DMS 273 (cell line): ENCODE measurements around the gene HS6ST1.

Experiments used
- DNase-seq: peaks from one replicate; lab custom pipeline; 2025; ENCODE audit not compliant: unreplicated experiment; lab: John Stamatoyannopoulos, UW

Gene HS6ST1

DNA sequence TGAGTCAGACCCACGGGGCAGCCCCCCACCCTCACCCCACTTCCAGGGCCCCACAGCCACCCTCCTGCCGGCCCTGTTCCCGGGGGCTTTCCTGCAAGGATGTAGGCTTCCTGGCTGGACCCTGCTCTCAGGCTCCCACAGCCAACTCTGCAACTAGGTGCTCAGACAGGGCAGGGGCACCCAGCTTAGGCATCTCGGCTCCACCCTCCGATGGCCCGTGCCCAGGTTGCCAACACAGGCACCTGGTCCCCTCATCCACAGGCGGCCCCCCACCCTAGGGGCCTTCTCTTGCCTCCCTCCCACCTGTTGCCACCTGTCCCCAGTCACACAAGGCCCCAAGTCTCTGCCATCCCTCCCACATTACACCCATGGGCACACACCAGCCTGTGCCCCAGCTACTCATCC is 34.6 kb downstream of the HS6ST1 start:
- DNase-seq: no peak

DNA sequence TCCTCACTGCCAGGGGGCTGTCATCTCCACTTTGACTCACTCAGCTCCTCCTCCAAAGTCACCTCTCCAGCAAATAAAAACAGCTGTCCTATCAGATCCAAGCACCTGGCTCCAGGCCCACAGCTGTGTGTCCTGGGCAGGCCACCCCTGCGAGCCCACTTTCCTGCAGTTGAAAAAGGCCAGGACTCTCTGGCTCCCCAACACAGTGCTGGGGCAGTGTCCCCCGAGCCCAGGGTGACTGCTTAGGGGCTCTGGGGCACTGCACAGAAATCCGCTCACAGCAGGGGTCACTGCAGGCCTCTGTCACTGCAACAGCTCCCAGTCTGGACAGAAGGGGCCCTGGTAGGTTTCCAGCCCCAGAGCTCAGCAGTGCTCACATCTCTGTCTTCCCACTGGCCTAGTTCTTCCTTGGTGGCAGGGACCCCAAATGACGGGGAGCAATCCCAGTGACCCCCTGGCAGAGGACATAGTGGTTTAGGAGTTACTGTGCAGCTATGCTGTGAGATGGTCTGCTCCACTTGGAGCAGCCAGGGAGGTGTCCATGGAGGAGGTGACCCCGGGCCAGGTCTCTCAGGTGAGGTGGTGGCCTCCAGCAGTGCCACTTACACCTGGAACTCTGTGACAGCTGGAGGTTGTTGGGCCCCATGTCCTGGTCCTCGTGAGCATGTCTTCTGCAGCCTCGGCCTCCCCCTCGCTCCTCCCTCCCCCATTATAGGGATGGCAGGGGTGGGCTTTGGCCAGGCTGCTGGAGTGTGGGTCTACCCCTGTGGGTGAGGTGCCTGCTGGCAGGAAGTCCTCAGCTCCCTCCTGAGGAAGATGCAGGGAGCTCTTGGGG is 35.5 kb downstream of the HS6ST1 start:
- peak; percentile 76 for DNase-seq

DNA sequence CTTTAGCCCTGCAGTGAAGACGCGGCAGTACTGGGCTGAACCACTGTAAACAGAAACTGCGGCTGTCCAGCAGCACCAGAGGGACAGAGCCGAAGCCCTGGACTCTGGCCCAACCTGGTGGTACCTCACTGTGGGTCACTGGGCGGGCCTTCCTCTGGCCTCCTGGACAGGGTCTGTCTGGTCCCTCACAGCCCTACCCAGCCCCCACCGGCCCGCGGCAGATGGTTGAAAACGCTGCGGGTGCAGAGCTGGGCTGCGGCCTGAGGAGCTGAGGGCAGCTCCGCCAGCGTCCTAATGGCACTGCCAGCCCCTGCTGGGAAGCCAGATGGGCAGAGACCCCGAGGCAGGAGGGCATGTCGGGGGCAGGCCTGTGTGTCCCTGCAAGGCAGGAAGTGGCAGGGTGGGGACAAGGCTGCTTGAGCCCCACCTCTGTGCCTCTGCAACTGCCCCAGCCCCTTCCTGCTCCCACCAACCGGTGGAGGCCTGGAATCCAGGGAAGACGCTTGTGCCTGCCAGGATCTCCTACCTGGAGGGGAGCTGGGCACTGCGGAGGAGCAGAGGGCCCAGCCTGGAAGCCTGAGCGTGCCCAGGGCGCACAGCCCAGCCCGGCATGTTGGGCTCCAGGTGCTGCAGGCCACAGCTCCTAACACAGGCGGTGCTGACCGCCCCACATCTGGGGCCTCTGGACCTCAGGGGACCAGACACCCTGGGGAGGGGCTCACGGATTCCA is 36.3 kb downstream of the HS6ST1 start:
- peak; percentile 92 for DNase-seq

DNA sequence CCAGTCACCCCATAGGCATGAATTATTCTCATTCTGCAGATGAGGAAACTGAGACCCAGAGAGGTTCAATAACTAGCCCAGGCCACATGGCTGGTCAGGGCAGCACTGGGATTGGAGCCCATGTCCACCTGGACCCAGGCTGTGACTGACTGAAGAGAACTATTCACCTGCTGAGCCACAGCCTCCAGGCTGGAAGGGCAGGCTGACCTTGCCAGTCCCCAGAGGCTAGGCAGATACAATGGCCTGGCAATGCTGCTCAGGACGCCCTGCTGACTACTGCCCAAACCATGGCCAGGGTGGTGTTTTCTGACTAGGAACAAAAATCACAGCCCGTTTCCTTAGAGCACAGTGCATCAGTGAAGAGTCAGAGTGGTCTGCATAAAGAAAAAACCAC is 36.8 kb downstream of the HS6ST1 start:
- no peak for DNase-seq

DNA sequence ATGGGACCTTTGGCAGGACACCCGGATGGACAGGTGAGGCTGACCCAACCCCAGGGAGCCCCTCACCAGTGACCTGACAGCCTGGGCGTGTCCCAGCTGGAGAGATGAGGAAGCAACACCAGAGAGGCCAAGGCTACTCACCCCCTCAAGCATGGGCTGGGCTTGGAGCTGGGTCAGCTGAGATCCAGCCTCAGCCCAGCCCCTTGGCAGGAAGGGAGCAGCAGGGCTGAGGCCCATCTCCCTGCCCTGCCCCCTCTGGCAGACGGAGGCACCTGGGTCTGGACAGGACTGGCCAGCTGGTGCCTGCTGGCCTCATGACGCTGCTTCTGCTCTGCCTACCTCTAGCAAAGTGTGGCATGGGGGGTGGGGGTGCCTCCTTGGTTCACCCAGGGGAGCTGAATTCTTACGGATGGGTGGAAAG is 37.8 kb downstream of the HS6ST1 start:
- DNase-seq: peak; percentile 59

DNA sequence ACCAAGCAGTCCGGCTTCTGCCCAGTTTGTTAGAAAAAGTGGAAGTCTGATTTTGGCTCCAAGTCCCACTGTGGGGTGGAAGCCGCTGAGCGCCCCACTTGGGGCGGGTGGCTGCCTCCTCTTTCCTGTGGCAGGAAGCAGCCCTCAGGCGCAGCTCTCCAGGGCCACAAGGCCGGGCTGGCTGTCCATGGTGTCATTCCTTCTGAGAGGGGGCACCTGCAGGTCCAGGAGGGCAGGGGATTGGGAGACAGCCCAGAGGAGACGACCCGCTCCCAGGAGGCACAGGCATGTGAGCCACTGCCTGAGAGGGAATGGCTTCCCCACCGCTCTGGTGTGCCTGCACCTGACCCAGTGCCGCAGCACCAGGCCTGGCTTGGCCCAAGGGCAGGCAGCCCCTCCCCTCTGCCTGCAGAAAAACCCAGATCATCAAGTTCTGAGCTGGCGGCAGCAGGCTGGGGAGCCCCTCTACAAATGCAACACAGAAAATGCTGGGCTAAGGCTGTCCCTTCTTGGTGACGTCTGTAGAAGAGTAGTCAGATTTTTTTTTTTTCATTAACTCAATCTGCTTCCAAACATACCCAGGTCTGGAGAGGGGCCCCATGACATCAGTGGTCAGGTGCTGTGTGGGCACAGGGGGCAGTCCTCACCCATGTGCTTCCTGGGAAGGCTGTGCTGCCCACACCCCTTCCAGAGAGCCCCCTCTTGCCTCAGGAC is 38.4 kb downstream of the HS6ST1 start:
- no peak for DNase-seq

DNA sequence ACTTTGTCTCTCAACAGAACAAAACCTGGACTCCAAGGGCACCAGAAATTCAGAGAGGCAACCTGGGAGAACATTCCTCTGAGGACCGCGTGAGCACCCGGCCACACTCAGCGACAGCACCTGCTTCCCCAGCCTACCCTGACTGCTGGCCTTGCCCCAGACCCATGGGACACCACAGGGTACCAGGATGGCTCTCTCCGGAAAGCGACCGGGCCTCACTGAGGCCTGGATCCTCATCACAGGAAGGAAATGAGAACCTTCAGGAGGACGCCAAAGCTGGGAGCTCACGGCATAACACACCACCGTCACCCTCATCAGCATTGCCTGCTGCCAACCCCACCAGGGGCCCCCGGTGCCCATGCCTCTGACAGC is 38.9 kb downstream of the HS6ST1 start:
- DNase-seq: no peak

DNA sequence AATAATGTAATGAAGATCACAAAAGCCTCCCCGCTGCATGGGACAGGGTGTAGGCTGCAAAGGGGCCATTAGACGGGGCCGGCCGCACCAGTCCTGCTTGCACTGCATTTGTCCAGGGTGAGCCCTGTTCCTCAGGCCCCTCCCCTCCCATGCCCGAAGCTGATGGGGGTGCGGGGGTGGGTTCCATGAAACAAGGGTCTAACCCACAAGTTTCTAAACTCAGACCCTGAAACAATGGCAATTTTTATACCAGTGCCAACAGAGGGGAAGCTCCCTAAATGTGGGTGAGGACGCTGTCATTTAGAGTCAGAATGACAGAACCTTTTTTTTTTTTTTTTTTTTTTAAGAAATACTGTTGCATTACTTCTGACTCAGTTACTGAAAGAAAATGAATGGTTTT is 39.7 kb downstream of the HS6ST1 start:
- no peak for DNase-seq

DNA sequence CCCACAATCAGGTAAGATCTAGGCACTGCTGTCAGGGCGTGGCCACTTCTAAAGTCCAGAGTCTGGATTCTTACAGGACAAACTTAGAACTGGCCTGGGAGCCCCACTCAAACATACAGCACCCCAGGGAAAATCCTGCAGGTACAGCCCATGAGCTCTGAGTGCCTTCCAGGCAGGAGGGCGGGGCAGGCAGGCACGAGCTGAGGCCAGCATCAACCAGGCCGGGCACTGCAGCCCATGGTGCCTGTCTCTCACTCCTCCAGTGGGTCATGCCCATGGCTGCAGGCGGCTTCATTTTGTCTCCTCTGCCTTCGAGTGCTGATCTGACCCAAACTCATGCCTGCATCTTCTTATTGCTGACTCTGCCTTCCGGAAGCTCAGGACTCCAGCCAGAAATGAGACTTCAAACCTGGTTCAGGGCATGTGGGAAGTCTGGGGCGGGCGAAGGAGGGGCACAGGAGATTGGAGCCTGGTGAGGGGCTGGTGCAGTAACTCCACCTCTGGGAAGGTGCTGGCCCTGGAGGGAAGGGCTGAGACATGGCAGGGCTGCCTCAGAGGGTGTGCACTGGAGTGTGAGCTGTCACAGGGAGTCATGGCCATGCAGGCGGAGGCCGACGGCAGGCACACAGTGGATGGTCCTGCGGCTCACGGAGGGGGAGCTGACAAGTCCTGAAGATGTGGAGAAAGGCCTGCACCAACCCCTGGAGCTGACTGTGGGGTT is 40.5 kb downstream of the HS6ST1 start:
- DNase-seq: no peak

DNA sequence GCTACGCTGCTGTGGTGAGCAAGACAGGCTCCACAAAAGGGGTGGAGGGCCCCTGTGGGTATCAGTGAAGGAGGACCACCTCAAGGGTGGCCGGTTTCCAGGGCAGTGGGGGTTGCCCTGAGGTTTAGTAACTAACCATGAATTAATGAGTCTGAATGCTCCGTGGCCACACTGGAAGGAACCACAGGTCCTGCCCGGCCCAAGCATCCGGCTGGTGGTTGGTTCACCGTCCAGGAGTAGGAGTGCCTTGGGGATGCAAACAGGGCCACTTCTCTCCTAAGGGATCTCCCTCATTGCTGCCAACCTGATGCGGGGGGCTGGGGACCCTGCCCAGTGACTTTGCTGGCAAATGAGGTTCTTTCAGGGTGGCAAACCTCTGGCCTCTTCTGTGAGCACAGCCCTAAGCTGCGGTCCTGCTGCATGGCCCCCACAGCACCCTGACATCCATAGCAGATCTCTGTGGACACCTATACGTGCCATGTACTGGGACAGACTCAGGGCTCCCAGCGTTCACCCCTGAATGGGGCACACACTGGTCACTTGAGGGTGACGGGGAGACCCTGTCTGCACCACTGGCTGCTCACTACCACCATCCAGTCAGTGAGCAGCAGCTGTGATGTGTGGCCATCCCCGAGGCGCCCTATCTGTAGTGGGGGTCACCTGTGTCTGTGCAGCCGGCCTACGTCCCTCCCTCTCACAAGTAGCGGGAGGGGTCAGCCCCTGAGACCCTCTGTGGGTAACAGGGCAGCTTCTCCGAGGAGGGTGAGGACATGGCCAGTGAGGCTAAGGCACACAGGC is 41.6 kb downstream of the HS6ST1 start:
- DNase-seq: no peak

DNA sequence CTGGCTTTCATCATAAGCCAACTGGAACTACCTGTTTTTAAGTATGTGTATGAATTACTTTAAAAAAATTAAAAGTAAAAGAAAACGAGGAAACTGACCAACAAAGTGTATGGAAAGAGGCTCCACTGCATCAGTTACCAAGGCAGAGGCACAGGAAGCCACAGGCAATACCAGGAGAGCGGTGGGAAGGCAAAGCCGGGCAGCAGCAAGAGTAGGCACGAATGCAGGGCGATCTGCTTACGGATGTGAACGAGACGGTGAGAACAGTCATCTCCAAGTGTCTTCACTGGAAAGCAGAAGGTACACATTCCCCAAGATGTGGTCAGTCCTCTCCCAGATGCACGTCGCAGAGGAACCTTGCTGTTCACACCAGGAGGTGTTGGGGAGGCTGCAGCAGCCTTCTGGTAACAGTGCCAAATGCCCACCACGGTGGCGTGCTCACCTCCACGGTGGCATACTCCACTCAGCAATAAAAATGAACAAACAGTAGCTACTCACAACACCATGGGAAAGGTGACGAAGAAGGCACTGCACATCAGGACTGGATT is 43.1 kb downstream of the HS6ST1 start:
- no peak for DNase-seq

DNA sequence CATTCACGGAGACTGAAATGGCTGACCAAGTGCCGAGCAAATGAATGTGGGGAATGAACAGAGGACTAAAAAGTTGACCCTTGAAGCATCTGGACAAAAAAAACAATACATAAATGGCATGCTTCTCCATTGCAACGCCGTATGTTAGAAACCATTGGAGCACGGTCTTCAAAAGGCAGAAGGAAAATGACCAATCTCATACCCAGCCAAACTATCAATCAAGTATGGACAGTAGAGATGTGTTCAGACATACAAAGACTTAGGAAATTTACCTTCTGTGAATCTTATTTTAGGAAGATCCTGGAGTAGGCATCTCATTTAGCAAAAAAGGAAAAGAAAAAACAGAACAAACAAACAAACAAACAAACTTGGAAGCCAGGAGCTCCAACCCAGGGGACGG is 44.5 kb downstream of the HS6ST1 start:
- no peak for DNase-seq

DNA sequence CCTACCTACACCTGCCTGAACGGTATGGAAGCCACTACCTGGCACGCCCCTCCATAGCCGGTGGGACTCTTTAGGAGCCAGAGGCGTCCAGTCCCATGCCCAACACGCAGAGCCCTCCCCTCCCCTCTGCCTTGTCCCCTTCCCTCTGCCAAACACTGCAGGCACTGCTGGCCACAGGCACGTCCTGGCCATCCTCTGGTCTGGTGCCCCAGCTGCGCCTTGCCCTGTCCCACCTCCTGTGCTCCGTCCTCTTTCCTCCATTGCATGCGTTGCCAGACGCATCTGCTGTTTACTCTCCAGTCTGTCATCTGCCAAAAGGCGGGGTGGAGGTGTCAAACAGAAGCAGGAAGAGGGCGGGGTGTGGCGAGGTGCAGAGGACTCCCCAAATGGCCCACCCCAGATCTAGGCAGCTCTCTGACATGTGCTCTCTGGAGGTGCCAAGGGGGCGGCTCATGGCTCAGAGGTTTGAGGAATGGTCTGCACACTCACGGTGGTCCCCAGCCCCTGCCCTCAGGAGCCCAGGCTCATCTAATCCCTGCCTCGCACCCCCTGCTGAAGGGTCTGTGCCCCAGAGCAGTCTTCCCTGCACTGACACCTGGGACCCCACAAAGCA is 45.1 kb downstream of the HS6ST1 start:
- no peak for DNase-seq

DNA sequence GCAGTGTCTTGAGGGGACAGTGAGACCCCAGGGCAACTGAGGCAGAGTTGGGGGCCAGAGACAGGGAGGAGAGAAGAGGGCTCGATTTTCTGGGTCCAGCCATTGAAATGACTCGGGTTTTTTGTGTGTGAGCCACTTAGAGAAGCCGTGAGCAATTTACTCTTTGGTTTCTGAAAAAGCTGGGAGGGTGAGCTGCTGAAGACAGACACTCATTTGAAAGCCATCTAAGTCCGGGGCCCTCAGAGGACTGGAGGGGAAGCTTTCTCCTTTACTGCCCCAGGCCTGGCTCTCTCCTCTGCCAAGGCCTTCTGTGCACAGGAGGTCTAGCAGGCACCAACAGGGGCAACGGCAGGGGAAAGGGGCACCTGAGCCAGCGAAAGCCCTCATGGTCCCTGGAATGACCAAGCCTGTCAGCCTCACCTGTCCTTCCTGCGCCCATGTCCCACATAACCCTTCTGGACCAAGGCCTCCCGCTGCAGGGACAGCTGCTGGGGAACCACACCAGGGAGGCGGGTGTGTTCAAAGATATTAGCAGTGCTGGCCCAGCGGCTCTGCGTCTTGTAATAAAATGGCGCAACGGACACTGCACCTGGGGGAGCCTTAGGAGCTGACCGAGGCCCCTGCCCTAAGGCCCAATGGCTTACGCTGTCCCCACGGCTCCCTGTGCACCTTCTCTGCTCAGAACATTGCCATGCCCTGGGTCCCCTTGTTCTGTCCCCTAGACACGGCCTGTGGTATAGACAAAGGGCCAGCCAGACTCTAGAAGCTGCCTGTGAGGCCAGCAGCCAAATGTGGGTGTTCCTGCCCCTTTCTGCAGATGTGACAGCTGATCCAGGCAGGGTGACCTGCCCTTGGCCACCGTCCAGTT is 45.8 kb downstream of the HS6ST1 start:
- DNase-seq: no peak

DNA sequence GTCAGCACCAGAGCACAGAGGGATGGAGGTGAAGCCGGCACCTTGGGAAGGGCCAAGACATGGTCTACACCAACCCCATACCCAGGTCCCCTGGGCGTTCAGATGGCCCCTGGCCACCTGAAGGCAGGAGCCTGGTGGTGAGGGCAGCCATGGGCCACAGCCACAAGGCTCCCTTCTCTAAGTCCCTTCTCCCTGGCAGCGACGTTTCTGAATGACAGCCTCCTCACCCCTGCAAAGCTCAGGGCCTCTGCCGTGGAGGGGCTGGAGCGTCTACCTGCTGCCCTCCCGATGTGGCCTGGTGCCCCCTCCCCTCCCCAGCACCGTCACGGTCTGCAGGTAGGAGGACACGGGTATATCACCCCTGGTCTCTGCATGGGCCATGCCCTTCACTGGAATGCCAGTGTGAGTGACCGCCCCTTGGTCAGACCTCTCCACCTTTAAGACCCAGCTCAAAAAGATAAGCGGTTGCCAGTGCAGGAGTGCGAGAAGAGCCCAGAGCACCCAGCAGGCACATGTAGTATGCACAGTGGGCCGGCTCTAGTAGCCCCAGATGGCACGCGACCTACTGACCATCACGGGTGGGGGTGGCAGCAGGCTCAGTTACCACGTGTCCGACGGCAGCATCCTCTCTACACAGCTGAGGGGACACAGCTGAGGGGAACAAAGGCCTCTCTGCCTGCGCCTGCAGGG is 46.6 kb downstream of the HS6ST1 start:
- no peak for DNase-seq

DNA sequence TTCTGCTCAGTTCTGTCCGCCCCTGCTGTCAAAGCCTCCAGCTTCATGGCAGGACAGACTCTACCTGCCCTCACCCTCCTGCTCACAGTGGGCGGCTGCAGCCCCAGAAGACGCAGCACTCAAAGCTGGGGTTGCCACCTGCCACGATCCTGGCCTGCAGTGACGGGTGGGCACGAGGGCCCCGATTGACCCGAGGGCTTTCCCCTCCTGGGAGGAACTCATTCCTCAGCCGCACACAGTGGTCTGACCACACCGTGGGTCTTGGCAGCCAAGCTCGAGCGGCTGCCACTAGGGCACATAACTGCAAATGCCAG is 47.1 kb downstream of the HS6ST1 start:
- no peak for DNase-seq

DNA sequence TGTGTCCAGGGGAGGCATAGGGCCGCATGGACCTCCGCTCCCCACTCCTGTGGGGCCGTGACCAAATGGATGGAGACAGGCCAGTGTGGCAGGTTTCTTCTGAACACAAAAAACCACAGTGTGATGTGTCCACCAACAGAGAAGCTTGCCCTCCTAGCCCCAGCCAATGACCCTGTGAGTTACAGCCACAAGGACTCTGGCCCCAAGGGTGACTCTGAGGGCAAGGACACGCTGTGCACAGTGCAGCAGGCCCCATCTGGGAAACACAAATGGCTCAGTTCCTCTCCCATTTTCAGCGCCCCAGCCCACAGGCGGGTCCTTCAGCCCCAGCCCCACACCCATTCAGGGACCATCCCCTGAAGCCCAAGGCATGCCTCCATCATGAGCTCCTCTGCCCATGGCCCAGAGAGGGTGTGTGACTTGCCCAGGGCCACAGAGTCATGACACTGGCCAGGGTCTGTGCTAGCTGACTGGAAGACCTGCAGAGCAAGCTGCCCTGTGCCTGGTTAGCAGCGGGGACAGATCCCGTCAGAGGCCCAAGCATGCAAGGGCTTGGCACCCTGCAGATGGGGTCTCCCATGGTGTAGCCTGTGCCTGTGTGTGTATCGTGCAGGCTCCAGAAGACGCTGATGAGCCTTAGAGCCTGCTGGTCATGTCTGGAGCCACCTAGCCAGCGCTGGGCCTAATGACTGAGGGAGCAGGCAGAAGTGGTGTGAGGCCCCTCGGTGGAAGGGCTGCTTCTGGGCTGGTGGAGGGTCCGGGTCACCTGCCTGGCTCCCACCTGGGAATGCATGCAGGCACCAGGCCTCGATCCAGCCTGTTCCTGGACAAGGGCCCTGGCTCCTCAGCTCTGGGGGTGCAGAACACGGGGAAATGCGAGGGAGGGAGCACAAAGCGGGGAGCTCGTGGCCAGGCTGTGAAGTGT is 47.7 kb downstream of the HS6ST1 start:
- DNase-seq: no peak
